GM19025 (cell line): ENCODE data around the gene NPEPPS.
"Not testable (repeated sequence)": the region's sequence is repeated elsewhere in the genome, so short reads cannot be mapped to it uniquely, and the experiment has no call there.

Experiments used
- ATAC-seq: cut with Tn5 transposase; IDR thresholded peaks from one replicate; pipeline ENCODE4 v1.9.1; 2021; ENCODE audit warnings: mild to moderate bottlenecking, low read depth, moderate library complexity; ENCODE audit not compliant: unreplicated experiment

NPEPPS gene

GRCh38 chr17:47561698-47562405 lies 30.9 kb downstream of the NPEPPS start:
- ATAC-seq = not testable (repeated sequence)

DNA sequence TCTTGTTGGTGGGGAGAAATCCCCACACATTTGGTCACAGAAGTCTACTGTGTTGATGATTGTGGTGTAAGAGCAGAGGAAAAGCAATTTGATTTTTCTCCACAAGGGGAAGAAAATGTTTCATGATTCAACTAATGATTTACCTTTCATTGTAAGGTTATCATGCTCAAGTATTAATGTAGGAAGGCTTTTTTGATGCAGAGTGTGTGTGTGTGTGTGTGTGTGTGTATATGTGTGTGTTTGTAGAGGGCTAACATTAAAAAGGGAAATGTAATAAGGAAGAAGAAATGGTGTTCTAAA lies 31.4 kb downstream of the NPEPPS start:
- not testable (repeated sequence) for ATAC-seq

GRCh38 chr17:47567261-47567660 lies 36.4 kb downstream of the NPEPPS start:
- ATAC-seq = not testable (repeated sequence)

GRCh38 chr17:47572561-47572960 lies 41.7 kb downstream of the NPEPPS start:
- not testable (repeated sequence) for ATAC-seq

DNA sequence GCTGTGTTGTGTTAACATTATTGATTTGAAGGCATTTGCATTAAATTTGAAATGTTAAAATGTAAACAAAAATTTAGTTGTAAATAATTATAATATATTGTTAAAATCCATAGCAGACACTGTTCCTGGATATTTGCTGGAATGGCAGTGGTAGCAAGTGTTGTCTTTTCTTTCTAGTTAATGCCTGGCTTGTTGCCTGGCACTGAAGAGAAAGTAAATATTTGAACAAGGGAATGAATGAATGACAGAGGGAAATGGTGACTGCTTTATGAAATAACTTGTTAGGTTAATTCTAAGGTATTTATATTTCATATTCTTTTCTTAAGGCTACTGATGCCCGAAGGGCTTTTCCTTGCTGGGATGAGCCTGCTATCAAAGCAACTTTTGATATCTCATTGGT lies 51.5 kb downstream of the NPEPPS start:
- ATAC-seq = not testable (repeated sequence)

GRCh38 chr17:47586378-47587055 lies 55.6 kb downstream of the NPEPPS start:
- not testable (repeated sequence) for ATAC-seq

- not testable (repeated sequence) for ATAC-seq
Measured at GRCh38 chr17:47593522-47593921, 62.6 kb downstream of the NPEPPS start.

DNA sequence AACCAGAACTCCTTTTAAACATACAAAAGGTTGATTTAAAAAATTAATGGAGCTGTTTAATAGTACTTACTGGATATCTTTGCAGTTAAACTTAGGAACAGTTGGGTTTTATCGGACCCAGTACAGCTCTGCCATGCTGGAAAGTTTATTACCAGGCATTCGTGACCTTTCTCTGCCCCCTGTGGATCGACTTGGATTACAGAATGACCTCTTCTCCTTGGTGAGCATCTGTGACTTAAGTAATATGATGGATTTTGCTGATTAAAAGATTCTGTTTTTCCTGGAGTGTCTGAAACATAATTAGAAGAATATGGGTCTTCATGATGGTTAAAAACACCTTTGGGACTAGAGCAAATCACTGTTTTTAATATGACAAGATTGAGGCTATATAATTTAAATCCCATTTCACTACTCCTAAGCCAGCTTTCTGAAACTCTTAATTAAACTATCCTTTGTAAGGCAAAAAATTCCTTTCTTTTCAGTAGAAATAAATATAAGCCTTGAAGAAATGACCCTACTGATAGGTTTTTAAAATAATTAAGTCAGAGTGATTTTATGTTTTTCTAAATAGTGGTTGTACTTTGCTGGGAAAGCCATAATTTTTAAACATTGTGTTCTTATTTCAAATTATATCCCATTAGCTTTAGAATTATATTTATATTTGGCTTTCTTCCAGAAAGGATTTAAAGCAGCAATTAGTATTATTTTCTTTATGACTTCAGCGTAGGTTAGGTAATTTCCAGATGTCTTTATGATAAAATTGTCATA lies 73.1 kb downstream of the NPEPPS start:
- ATAC-seq = no peak

DNA sequence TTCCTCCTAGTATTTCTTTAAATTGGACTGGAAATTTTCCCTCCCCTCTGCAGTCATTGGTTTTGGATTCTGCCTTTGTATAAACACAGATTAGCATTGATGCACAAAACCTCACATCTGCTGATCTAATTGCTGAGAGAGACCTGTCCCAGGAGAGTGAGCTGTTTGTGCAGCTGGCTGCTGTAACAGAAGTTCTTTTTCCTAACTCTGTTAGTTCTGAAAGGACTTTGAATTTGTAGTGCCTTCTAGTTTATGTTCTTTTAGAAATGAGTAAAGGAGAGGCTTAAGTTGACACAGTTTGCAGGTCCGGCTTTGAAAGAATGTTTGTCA lies 73.7 kb downstream of the NPEPPS start:
- ATAC-seq = no peak

DNA sequence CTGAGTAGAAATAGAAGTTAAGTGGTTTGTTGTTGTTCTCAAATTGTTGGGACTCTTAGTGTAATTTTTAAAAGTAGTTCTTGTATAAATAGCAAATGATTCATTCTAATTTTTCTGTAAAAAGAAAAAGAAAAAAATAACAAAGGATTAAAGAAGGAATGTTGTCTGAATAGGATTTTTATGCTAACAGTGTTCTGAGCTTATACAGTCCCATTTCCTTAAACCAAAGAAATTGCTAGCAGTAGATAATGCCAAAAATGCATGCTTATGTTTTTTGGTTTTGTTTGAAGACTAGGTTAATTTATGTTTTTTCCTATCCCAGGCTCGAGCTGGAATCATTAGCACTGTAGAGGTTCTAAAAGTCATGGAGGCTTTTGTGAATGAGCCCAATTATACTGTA lies 74.1 kb downstream of the NPEPPS start:
- no peak for ATAC-seq

DNA sequence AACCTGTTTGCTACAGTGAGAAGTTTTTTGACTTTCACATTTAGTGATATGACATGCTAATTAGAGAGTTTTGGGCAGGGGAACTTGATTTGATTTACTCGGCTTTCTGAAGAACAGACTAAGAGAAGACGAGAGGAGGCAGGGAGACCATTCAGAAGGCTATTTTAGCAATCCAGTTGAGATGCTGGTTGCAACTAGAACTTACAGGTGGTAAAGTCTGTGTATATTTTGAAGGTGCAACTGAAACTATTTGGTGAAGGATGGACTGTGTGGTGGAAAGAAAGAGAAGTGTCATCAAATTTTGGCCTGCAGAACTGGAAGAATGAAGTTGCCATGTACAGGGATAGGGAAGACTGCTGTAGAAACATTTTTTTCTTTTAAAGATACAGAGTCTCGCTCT lies 76.6 kb downstream of the NPEPPS start:
- ATAC-seq = no peak

DNA sequence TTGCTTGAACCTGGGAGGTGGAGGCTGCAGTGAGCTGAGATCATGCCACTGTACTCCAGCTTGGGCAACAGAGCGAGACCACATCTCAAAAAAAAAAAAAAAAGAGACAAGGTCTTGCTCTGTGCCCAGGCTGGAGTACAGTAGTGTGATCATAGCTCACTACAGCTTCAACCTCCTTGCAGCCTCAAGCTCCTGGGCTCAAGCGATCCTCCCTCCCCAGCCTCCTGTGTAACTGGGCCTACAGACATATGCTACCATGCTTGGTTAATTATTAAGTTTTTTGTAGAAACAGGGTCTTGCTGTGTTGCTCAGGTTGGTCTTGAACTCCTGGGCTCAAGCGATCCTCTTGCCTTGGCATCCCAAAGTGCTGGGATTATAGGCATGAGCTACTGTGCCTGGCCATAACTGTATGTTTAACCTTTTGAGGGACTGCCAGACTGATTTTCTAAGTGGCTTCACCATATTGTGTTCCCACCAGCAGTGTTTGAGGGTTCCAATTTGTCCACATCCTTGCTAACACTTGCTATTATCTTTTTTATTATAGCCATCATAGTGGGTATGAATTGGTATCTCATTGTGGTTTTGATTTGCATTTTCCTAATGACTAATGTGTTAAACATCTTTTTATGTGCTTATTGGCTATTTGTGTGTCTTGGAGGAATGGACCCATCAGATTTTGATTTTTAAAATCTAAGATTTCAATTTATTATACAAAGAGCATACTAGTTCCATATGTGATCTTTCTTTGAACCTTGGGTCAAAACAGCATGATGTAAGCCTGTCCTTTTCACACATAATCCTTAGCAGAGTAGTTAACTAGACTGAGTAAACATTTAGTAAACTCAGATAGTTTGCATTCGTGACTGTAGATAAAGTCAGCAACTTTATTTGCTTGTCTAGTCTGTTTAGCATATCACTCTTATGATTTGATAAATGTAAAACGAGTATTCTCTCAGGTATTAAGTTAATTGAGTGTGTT lies 80.8 kb downstream of the NPEPPS start:
- ATAC-seq = no peak

DNA sequence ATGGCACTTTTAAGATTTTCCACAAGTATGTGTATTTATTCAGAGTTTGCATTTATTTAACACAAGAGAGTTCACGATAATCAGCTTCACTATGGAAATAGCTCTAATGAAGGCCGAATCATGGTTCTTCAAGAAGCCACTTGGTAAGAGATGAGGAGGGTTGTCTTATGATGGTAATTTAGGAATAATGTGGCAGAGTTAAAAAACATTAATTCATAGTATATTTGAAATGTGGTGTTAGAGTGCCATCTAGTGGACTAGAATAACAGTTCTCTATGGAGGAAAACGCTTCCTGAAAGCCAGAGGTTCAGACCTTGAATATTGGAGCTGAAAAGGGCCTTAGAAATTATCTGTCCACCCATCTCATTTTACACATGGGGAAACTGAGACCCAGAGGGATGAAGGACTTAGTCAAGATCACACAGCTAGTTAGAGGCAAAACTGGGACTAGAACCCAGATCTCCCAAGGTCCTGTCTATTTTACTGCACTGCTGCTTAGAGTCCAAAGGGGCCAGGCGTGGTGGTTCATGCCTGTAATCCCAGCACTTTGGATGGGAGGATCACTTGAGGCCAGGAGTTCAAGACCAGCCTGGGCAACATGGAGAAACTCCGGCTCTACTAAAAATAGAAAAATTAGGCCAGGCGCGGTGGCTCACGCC lies 85.0 kb downstream of the NPEPPS start:
- ATAC-seq = no peak

DNA sequence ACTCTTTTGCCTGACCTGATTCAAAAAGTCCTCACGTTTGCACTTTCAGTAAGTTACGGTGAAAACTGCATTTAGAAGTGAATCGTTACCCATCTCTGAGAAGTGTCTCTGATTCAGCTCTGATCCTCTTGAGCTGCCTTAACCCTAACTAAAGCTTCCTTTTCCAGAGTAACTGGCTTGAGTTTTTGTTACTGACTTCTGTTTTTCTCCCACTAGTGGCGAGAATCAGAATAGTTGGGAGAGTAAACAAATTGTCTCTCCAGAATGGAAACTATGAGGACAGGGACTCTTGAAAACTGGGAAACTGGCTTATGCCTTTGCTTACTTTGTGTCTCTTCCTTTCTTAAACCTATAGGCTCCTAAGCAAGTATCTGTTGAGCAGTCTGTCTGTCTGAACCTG lies 87.5 kb downstream of the NPEPPS start:
- no peak for ATAC-seq

DNA sequence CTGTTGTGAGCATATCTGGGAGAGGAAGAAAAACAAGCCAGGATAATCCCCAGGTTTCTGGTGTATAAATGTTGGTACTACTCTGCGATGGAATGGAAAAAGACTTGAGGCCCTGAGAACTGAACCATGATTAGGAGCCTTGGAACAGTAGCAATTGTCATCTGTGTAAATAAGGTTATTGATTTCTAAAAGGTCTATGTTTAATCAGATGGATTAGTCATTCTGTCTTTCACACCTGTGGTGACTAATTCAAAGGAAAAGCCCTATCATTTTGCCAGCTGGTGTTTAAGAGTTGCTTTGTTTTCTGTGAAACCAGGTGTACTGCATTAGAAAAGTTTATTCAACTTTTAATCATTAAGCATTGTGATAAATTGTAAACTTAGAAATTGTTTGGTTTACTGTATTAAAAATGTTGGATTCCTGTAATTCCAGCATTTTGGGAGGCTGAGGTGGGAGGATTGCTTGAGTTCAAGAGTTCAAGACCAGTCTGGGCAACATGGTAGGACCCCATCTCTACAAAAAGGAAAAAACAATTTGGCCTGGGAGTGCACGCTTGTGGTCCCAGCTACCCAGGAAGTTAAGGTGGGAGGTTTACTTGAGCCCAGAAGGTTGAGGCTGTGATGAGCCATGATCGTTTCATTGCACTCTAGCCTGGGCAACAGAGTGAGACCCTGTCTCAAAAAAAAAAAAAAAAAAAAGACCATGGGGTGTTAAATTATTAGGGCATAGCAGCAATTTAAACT lies 89.8 kb downstream of the NPEPPS start:
- ATAC-seq = no peak

DNA sequence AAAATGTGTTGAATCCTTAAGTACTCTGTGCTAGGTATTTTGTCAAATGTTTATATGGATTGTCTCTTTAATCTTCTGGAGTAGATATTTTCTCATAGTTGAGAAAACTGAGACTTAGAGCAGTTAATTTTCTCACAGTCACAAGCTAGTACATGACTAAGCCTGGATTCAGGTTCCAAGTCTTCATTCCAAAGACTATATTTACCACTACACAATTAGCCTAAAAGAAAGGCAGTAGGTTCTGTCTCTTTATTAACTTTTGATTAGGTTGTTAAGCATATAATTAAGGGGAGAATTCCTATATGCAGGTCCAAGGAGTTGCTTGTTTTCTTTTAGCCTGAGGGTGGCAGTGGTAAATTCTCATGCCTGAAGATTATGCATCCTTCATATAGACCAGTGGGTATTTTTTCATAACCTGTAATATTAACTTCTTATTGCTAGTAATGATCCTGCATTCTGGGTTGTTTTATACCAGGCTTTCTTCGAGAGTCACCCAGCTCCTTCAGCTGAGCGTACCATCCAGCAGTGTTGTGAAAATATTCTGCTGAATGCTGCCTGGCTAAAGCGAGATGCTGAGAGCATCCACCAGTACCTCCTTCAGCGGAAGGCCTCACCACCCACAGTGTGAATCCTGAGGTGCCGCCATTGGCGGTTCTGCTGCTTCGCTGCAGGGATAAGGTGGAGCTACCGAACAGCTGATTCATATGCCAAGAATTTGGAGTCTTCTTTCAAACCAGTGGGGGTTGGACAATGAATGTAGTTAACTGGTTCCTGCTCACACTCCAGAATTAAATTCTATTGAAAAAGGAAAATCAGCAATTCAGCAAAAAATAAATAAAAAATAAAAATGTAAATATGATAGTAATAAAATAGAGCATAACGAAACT lies 90.6 kb downstream of the NPEPPS start:
- no peak for ATAC-seq

- no peak for ATAC-seq
Measured at GRCh38 chr17:47622180-47622549, 91.3 kb downstream of the NPEPPS start.

DNA sequence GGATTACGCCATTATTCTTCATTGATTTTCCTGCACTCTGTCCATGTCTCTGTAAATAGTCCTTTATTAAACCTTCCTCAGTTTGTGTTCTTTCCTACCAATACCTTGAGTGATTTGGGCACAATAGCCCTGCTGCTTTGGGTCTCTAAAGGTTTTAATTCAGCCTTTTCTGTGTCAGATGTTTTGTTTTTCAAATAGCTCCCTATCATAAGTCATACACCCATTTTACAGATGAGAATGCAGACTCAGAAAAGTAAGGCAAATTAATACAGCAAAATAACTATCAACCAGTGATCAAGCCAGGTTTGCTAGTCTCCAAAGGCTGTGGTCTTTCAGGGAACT lies 93.8 kb downstream of the NPEPPS start:
- no peak for ATAC-seq
